ENCODE results near the gene MME. TPM values are rescaled to one million over a fixed set of nuclear protein-coding genes. Genes with fewer than 3 reads are reported as not detected.

The MME gene
- total RNA-seq, 1 donor from 2014 or later = 54.3 TPM

DNA sequence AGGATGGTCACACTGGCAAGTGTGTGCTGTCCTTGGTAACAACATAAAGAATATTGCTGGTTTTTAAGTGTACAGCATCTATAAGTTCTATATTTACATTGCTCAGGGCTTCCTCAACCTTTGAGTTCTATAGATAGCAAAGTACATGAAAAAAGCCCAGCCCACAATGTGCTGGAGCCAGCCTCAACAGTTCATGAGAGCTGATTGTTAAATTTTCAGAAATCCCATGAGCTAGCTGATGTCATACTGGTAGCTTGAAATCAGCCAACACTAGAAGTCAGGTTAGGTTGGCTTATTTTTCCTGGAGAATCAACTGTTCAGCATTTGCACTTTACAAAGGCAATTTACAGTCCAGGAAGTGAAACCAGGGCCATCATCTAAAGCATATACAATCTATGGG is 110.6 kb downstream of the MME start:
- Histone ChIP-seq H4K20me1 (ENCODE audit: insufficient read depth, low read length) (no peaks in the 10 kb centered on the region), H3K27ac (ENCODE audit: low read depth, low read length) (no peak overlapping the region), H3K79me2 (ENCODE audit: insufficient read depth, low read length) (no peaks in the 10 kb centered on the region), H3K9ac (ENCODE audit: low read length) (no peak overlapping the region), H3K9me3 (ENCODE audit: insufficient read depth, low read depth, low read length) (no peaks in the 10 kb centered on the region), H3K4me2 (ENCODE audit: low read length) (no peak overlapping the region), H3K36me3 (ENCODE audit: insufficient read depth, low read length) (no peaks in the 10 kb centered on the region), H3K4me1 (ENCODE audit: insufficient read depth, low read length) (no peaks in the 10 kb centered on the region), H3K27me3 (ENCODE audit: insufficient read depth, low read length) (no peaks in the 10 kb centered on the region), H2AFZ (ENCODE audit: low read depth, low read length) (no peak overlapping the region), H3K4me3 (ENCODE audit: insufficient read depth, low read depth, low read length) (no peak overlapping the region)
- TF ChIP-seq EZH2 (IDR thresholded peaks at IDR 0.05; ENCODE audit: insufficient read depth, low read length) (no peak), CTCF (IDR thresholded peaks at IDR 0.05; ENCODE audit: insufficient read depth, low read depth, low read length) (no peak)
- no peak for DNase-seq (ENCODE audit: low read depth)
- no peaks in the 10 kb centered on the region for H3K27me3 Mint-ChIP-seq (ENCODE audit: low read depth, unreplicated experiment)
- H3K4me3 Mint-ChIP-seq (ENCODE audit: unreplicated experiment) = no peak overlapping the region
- no peak overlapping the region for H3K27ac Mint-ChIP-seq (ENCODE audit: unreplicated experiment)
- no peaks in the 10 kb centered on the region for H3K9me3 Mint-ChIP-seq (ENCODE audit: unreplicated experiment)
- no peaks in the 10 kb centered on the region for H3K4me1 Mint-ChIP-seq (ENCODE audit: low read depth, unreplicated experiment)
- FAIRE-seq = no peak
- no peaks in the 10 kb centered on the region for H3K36me3 Mint-ChIP-seq (ENCODE audit: low read depth, unreplicated experiment)

DNA sequence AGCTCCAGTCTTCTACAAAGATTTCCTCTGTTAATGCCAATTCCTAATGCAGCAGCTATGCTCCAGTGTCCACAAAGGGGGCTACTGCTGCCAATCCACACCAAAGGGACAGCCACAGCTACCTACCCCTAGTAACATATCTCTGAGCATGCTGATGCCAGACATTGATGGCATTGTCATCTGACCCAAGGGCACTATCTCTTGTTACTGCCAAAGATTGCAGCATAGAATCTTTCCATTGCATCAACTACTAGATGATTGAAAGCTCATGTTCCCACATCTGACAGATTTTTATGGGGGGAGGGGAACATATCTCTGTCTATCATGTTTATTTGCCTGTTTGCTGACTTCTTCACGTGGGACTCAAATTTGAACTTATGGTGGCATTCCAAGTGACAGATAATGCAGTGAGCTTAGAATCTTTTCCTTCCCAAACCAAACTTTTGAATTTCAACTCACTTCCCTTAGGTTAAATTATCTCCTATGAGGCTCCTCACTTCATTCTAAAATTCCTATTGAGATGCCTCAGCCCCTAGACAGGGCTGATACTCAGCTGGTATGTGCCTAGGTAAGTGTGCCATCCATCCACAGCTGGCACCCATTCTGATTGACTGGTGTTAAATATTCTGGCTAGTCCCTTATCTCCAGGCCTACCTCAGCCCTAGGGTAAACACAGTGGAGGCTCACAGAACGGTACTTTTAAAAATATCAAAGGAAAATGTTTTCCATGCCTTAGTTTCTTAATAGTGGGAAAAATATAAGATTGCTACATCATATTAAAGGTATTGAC is 113.0 kb downstream of the MME start:
- Histone ChIP-seq H3K36me3 (ENCODE audit: insufficient read depth, low read length) (no peaks in the 10 kb centered on the region), H2AFZ (ENCODE audit: low read depth, low read length) (no peak overlapping the region), H3K4me3 (ENCODE audit: insufficient read depth, low read depth, low read length) (no peak overlapping the region), H3K9me3 (ENCODE audit: insufficient read depth, low read depth, low read length) (no peaks in the 10 kb centered on the region), H3K9ac (ENCODE audit: low read length) (no peak overlapping the region), H3K27ac (ENCODE audit: low read depth, low read length) (no peak overlapping the region), H3K4me1 (ENCODE audit: insufficient read depth, low read length) (no peaks in the 10 kb centered on the region), H3K27me3 (ENCODE audit: insufficient read depth, low read length) (no peaks in the 10 kb centered on the region), H3K4me2 (ENCODE audit: low read length) (no peak overlapping the region), H4K20me1 (ENCODE audit: insufficient read depth, low read length) (no peaks in the 10 kb centered on the region), H3K79me2 (ENCODE audit: insufficient read depth, low read length) (no peaks in the 10 kb centered on the region)
- H3K9me3 Mint-ChIP-seq (ENCODE audit: unreplicated experiment) = no peaks in the 10 kb centered on the region
- FAIRE-seq = no peak
- peaks cover 6% of the 10 kb centered on the region for H3K4me1 Mint-ChIP-seq (ENCODE audit: low read depth, unreplicated experiment)
- H3K27ac Mint-ChIP-seq (ENCODE audit: unreplicated experiment) = no peak overlapping the region
- H3K27me3 Mint-ChIP-seq (ENCODE audit: low read depth, unreplicated experiment) = no peaks in the 10 kb centered on the region
- DNase-seq (ENCODE audit: low read depth) = no peak
- TF ChIP-seq CTCF (IDR thresholded peaks at IDR 0.05; ENCODE audit: insufficient read depth, low read depth, low read length) = no peak
- TF ChIP-seq EZH2 (IDR thresholded peaks at IDR 0.05; ENCODE audit: insufficient read depth, low read length) = no peak
- H3K4me3 Mint-ChIP-seq (ENCODE audit: unreplicated experiment) = no peak overlapping the region
- no peaks in the 10 kb centered on the region for H3K36me3 Mint-ChIP-seq (ENCODE audit: low read depth, unreplicated experiment)

GRCh38 chr3:155193868-155194267 is 113.7 kb downstream of the MME start:
- no peaks in the 10 kb centered on the region for H4K20me1 ChIP-seq (ENCODE audit: insufficient read depth, low read length)

More at GRCh38 chr3:155193868-155194267, 113.7 kb downstream of the MME start:
- no peak overlapping the region for H3K27ac ChIP-seq (ENCODE audit: low read depth, low read length)
- Mint-ChIP-seq H3K36me3 (ENCODE audit: low read depth, unreplicated experiment) (no peaks in the 10 kb centered on the region), H3K27me3 (ENCODE audit: low read depth, unreplicated experiment) (no peaks in the 10 kb centered on the region), H3K4me3 (ENCODE audit: unreplicated experiment) (no peak overlapping the region), H3K4me1 (ENCODE audit: low read depth, unreplicated experiment) (peaks cover 6% of the 10 kb centered on the region), H3K27ac (ENCODE audit: unreplicated experiment) (no peak overlapping the region), H3K9me3 (ENCODE audit: unreplicated experiment) (no peaks in the 10 kb centered on the region)
- DNase-seq (ENCODE audit: low read depth) (no peak), FAIRE-seq (no peak)
- H3K79me2 ChIP-seq (ENCODE audit: insufficient read depth, low read length) = no peaks in the 10 kb centered on the region
- H3K9ac ChIP-seq (ENCODE audit: low read length) = no peak overlapping the region
- no peak overlapping the region for H2AFZ ChIP-seq (ENCODE audit: low read depth, low read length)
- no peaks in the 10 kb centered on the region for H3K36me3 ChIP-seq (ENCODE audit: insufficient read depth, low read length)
- no peaks in the 10 kb centered on the region for H3K9me3 ChIP-seq (ENCODE audit: insufficient read depth, low read depth, low read length)
- TF ChIP-seq EZH2 (IDR thresholded peaks at IDR 0.05; ENCODE audit: insufficient read depth, low read length) = no peak
- no peak for TF ChIP-seq CTCF (IDR thresholded peaks at IDR 0.05; ENCODE audit: insufficient read depth, low read depth, low read length)
- no peaks in the 10 kb centered on the region for H3K27me3 ChIP-seq (ENCODE audit: insufficient read depth, low read length)
- no peak overlapping the region for H3K4me2 ChIP-seq (ENCODE audit: low read length)
- H3K4me3 ChIP-seq (ENCODE audit: insufficient read depth, low read depth, low read length) = no peak overlapping the region
- H3K4me1 ChIP-seq (ENCODE audit: insufficient read depth, low read length) = no peaks in the 10 kb centered on the region

Data from astrocyte (in vitro differentiated cells and primary cell).